ENCODE data around the gene SH2D6. TPM values are rescaled to one million over a fixed set of nuclear protein-coding genes. Genes with fewer than 3 reads are reported as not detected.

Gene SH2D6
- total RNA-seq, 1 donor from 2014 or later = 1.2 TPM

DNA sequence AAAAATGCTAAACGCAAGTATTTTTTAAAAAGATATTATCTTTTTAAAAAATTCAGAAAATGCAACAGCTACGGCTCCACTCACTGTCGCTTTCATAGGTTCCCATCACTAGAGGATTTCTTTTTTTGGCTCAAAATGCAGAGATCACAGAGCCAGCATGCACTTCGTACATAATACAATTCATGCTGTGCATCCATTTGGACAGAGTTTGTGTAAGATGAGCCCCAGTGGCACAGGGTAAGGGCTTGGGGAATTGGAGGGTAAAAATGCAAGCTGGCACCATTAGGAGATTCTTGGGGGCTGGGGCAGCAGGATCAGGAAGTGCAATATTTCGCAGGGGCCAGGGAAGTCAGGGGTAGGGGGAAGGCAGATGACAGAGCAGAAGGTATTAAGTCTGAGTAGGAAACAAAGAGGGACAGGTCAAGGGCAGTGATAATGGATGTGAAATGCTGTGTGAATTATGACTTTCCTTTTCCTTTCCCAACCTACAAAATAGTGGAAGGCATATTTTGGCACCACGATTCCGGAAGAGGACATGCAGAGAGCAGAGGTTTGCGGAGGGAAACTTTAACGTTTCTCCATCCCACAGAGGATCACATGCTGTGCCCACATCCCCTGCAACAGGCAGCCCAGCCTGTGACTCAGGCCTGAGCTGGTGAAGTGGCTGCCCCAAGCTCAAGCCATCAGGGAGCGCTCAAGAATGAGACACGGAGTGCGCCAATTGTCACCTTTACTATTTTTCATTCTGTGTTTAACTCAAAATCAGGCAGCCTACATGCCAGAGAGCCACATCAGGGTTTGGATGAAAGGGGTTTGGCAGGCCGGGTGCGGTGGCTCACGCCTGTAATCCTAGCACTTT lies 13.1 kb upstream of the SH2D6 start:
- no peaks in the 10 kb centered on the region for H3K27me3 Mint-ChIP-seq (ENCODE audit: low read depth)
- H3K4me3 Mint-ChIP-seq = no peak overlapping the region
- no peak for DNase-seq (ENCODE audit: low read depth, low spot score)
- H3K4me1 Mint-ChIP-seq = no peaks in the 10 kb centered on the region
- H3K36me3 Mint-ChIP-seq (ENCODE audit: low read depth) = peaks cover 3% of the 10 kb centered on the region
- TF ChIP-seq, protein P1, sequence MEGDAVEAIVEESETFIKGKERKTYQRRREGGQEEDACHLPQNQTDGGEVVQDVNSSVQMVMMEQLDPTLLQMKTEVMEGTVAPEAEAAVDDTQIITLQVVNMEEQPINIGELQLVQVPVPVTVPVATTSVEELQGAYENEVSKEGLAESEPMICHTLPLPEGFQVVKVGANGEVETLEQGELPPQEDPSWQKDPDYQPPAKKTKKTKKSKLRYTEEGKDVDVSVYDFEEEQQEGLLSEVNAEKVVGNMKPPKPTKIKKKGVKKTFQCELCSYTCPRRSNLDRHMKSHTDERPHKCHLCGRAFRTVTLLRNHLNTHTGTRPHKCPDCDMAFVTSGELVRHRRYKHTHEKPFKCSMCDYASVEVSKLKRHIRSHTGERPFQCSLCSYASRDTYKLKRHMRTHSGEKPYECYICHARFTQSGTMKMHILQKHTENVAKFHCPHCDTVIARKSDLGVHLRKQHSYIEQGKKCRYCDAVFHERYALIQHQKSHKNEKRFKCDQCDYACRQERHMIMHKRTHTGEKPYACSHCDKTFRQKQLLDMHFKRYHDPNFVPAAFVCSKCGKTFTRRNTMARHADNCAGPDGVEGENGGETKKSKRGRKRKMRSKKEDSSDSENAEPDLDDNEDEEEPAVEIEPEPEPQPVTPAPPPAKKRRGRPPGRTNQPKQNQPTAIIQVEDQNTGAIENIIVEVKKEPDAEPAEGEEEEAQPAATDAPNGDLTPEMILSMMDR (conservative IDR thresholded peaks at IDR 0.05) = no peak
- H3K9me3 Mint-ChIP-seq = peaks cover 2% of the 10 kb centered on the region
- no peak overlapping the region for H3K27ac Mint-ChIP-seq (ENCODE audit: unreplicated experiment)

GRCh38 chr2:85409845-85410583 lies 8.5 kb upstream of the SH2D6 start, which contains the start of gene CAPG:
Gene CAPG, minus strand, starts transcription at chr2:85410366. Its CDS starts 8,221 bp downstream, at chr2:85402145.
- H3K27ac Mint-ChIP-seq (ENCODE audit: unreplicated experiment) = no peak within 1 kb of the TSS
- no peaks in the 10 kb centered on the region for H3K36me3 Mint-ChIP-seq (ENCODE audit: low read depth)
- H3K27me3 Mint-ChIP-seq (ENCODE audit: low read depth) = peaks cover 12% of the 10 kb centered on the region
- no peaks in the 10 kb centered on the region for H3K9me3 Mint-ChIP-seq
- H3K4me3 Mint-ChIP-seq = no peak within 1 kb of the TSS
- H3K4me1 Mint-ChIP-seq = peaks cover 10% of the 10 kb centered on the region
- TF ChIP-seq, protein P1 (conservative IDR thresholded peaks at IDR 0.05) = no peak
- DNase-seq (ENCODE audit: low read depth, low spot score) = no peak

DNA sequence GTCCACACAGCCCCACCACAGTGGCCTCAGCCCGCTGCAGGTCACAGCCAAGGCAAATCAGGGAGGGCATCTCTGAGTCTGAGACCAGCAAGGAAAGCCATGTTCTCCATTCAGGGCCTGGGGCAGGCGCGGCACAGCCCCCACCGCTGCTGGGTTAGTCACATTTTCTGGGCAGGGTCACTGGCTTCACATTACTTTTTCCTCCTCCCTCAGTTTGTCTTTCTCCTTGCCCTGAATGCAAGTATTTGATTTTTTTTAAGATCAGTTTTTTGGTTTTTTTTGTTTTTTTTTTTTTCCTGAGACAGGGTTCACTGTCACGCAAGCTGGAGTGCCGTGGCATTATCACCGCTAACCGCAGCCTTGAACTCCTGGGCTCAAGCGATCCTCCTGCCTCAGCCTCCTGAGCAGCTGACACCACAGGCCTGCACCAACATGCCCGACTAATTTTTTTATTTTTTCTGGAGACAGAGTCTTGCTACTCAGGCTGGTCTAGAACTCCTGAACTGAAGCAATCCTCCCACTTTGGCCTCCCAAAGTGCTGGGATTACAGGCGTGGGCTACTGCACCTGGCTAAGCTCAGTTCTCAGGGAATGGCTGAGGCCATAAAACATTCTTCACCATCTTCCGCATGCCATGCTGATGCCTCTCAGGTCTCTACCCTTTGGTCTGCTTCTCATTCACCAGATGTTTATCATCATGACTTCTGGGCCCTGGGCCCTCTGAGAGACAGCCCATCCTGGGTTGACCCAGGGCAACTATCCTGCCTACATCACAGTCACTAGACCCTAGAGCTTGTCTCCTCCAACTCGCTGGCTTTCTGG lies 7.7 kb upstream of the SH2D6 start:
- Mint-ChIP-seq H3K9me3 (no peaks in the 10 kb centered on the region), H3K27ac (ENCODE audit: unreplicated experiment) (no peak overlapping the region), H3K4me1 (peaks cover 10% of the 10 kb centered on the region), H3K4me3 (no peak overlapping the region), H3K36me3 (ENCODE audit: low read depth) (no peaks in the 10 kb centered on the region), H3K27me3 (ENCODE audit: low read depth) (peaks cover 12% of the 10 kb centered on the region)
- no peak for DNase-seq (ENCODE audit: low read depth, low spot score)
- TF ChIP-seq, protein P1 (conservative IDR thresholded peaks at IDR 0.05) = no peak

DNA sequence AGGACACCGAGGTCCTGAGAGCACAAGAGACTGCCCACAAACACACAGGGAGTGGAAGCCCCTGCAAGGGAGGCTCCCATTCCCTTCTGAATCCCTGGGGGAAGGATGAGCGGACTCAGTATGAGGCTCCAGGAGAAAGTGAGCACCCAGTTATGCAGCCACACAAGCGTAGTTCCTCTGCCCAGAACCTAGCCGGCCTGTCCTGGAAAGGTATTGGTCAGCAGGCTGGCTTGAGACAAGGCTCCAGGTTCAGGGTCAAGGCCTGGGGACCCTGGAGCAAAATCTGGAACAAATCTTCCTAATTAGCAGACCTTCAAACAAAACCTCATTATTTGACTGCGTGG lies 7.1 kb upstream of the SH2D6 start:
- TF ChIP-seq, protein P1 (conservative IDR thresholded peaks at IDR 0.05) = no peak
- Mint-ChIP-seq H3K27ac (ENCODE audit: unreplicated experiment) (no peak overlapping the region), H3K9me3 (no peaks in the 10 kb centered on the region), H3K4me3 (peak overlapping the region; percentile 45), H3K27me3 (ENCODE audit: low read depth) (peaks cover 12% of the 10 kb centered on the region), H3K36me3 (ENCODE audit: low read depth) (no peaks in the 10 kb centered on the region), H3K4me1 (peaks cover 10% of the 10 kb centered on the region)
- DNase-seq (ENCODE audit: low read depth, low spot score) = no peak
